Measurements from ENCODE around the gene PCSK5. TPM values are rescaled to one million over a fixed set of nuclear protein-coding genes. Genes with fewer than 3 reads are reported as not detected.

The PCSK5 gene
- total RNA-seq, 1 experiment from 2014 or later, result 6.9 TPM

DNA sequence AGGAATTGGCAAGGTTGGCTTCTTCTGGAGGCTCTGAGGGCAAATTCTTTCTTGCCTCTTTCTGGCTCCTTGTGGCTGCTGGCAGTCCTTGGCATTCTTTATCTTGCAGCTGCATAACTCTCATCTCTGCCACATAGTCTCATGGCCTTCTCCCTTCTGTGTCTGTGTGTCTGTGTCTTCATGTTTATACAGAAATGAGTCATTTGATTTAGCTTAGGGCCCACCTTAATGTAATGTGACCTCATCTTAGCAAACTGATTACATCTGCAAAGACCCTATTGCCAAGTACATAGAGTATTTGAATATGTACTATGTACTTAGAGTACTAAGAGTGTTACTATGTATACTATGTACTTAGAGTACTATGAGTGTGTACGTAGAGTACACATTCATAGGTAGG lies 381.3 kb downstream of the PCSK5 start:
- Histone ChIP-seq H3K9me3 (ENCODE audit: control insufficient read depth in 1 of 2, insufficient read depth in 1 of 2, low read depth in 1 of 2, low read length in 2 of 2) (no peaks in the 10 kb centered on the region), H4K20me1 (ENCODE audit: insufficient read depth) (no peaks in the 10 kb centered on the region), H3K79me2 (ENCODE audit: insufficient read depth, low read length) (no peaks in the 10 kb centered on the region), H3K4me2 (ENCODE audit: low read length) (no peak overlapping the region), H2AFZ (ENCODE audit: low read depth, low read length, poor library complexity, severe bottlenecking) (no peak overlapping the region), H3K27me3 (ENCODE audit: insufficient read depth, low read length) (0 out of 2 replicates have a peak, but pooled peaks cover 9% of the 10 kb centered on the region), H3K27ac (ENCODE audit: low read depth, low read length) (no peak overlapping the region), H3K4me3 (replicated peaks in 1 of 2; ENCODE audit: low read depth in 1 of 2, low read length in 2 of 2) (no peak overlapping the region), H3K4me1 (ENCODE audit: control insufficient read depth in 1 of 2, insufficient read depth in 2 of 2, low read length in 2 of 2) (no peaks in the 10 kb centered on the region), H3K9ac (ENCODE audit: low read length) (no peak overlapping the region), H3K36me3 (ENCODE audit: control insufficient read depth in 1 of 2, insufficient read depth in 2 of 2, low read length in 2 of 2) (no peaks in the 10 kb centered on the region), H3K9me2 (ENCODE audit: insufficient read depth) (no peaks in the 10 kb centered on the region)
- CTCF ChIA-PET, result no interaction called here
- RAD21 ChIA-PET (ENCODE audit: low non-redundant PET in 1 of 2, low total read pairs in 2 of 2, uncharacterized antibody in 2 of 2, unreplicated experiment in 2 of 2), result no interaction called here
- ATAC-seq (no peak), DNase-seq (ENCODE audit: low read depth, low spot score) (no peak)
- BruUV-seq (replicated peaks), result no TSS peak
- intact Hi-C loops (cut with micrococcal nuclease), result no loop called here
- TF ChIP-seq EZH2 (IDR thresholded peaks at IDR 0.05) (no peak), EZH2phosphoT487 (IDR thresholded peaks at IDR 0.05; ENCODE audit: borderline replicate concordance) (no peak)
- POLR2A ChIA-PET, result no interaction called here

DNA sequence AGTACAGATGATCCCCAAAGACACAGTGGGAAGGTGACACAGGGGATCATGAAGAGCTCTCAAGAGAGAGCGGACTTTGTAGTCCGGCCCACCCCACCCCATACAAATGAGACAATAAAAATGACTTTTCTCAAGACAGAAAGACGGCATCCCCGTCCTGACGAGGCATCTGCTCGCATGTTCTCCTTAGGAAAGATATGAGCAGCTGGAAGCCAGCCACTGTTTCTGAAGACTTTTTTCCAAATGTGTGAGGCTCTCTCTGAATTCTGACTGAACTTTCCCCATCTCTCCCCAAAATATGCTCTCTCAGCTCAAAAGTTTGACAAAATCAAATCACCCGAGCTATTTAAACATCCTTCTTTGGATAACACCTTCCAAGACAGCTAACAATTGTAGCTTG lies 398.6 kb downstream of the PCSK5 start:
- H3K9me2 ChIP-seq (ENCODE audit: insufficient read depth), result no peaks in the 10 kb centered on the region
- no peaks in the 10 kb centered on the region for H3K27me3 ChIP-seq (ENCODE audit: insufficient read depth, low read length)
- TF ChIP-seq FOSL1 (IDR thresholded peaks at IDR 0.05; ENCODE audit: low read depth) (no peak), TCF7L2 (IDR thresholded peaks at IDR 0.05; ENCODE audit: borderline replicate concordance, extremely low read depth, insufficient read depth, insufficient read length) (no peak), SIN3A (IDR thresholded peaks at IDR 0.05; ENCODE audit: low read depth) (no peak), EGR1 (IDR thresholded peaks at IDR 0.05; ENCODE audit: low read depth) (no peak), SRF (IDR thresholded peaks at IDR 0.05; ENCODE audit: low read depth) (no peak), ZNF274 (IDR thresholded peaks at IDR 0.05; ENCODE audit: low read depth, low read length) (no peak)
- TF ChIP-seq, protein P1, sequence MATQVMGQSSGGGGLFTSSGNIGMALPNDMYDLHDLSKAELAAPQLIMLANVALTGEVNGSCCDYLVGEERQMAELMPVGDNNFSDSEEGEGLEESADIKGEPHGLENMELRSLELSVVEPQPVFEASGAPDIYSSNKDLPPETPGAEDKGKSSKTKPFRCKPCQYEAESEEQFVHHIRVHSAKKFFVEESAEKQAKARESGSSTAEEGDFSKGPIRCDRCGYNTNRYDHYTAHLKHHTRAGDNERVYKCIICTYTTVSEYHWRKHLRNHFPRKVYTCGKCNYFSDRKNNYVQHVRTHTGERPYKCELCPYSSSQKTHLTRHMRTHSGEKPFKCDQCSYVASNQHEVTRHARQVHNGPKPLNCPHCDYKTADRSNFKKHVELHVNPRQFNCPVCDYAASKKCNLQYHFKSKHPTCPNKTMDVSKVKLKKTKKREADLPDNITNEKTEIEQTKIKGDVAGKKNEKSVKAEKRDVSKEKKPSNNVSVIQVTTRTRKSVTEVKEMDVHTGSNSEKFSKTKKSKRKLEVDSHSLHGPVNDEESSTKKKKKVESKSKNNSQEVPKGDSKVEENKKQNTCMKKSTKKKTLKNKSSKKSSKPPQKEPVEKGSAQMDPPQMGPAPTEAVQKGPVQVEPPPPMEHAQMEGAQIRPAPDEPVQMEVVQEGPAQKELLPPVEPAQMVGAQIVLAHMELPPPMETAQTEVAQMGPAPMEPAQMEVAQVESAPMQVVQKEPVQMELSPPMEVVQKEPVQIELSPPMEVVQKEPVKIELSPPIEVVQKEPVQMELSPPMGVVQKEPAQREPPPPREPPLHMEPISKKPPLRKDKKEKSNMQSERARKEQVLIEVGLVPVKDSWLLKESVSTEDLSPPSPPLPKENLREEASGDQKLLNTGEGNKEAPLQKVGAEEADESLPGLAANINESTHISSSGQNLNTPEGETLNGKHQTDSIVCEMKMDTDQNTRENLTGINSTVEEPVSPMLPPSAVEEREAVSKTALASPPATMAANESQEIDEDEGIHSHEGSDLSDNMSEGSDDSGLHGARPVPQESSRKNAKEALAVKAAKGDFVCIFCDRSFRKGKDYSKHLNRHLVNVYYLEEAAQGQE (IDR thresholded peaks at IDR 0.05; ENCODE audit: low read depth), result no peak
- RAD21 ChIA-PET (ENCODE audit: low non-redundant PET in 1 of 2, low total read pairs in 2 of 2, uncharacterized antibody in 2 of 2, unreplicated experiment in 2 of 2), result no interaction called here
- BruUV-seq (replicated peaks), result no TSS peak
- H3K4me3 ChIP-seq (replicated peaks in 1 of 2; ENCODE audit: low read depth in 1 of 2, low read length in 2 of 2), result no peak overlapping the region
- H3K4me2 ChIP-seq (ENCODE audit: low read length), result no peak overlapping the region
- intact Hi-C loops (cut with micrococcal nuclease), result no loop called here
- H3K4me1 ChIP-seq (ENCODE audit: control insufficient read depth in 1 of 2, insufficient read depth in 2 of 2, low read length in 2 of 2), result no peaks in the 10 kb centered on the region
- POLR2A ChIA-PET, result no interaction called here
- H2AFZ ChIP-seq (ENCODE audit: low read depth, low read length, poor library complexity, severe bottlenecking), result no peak overlapping the region
- CTCF ChIA-PET, result no interaction called here
- no peak for DNase-seq (ENCODE audit: low read depth, low spot score)
- no peak for ATAC-seq
- no peak overlapping the region for H3K27ac ChIP-seq (ENCODE audit: low read depth, low read length)
- no peaks in the 10 kb centered on the region for H3K36me3 ChIP-seq (ENCODE audit: control insufficient read depth in 1 of 2, insufficient read depth in 2 of 2, low read length in 2 of 2)
- no peaks in the 10 kb centered on the region for H3K79me2 ChIP-seq (ENCODE audit: insufficient read depth, low read length)
- H4K20me1 ChIP-seq (ENCODE audit: insufficient read depth), result no peaks in the 10 kb centered on the region
- no peaks in the 10 kb centered on the region for H3K9me3 ChIP-seq (ENCODE audit: control insufficient read depth in 1 of 2, insufficient read depth in 1 of 2, low read depth in 1 of 2, low read length in 2 of 2)
- H3K9ac ChIP-seq (ENCODE audit: low read length), result no peak overlapping the region
